GM21381 (cell line): ENCODE data around the gene UTP15.

Experiments used
- ATAC-seq: cut with Tn5 transposase; IDR thresholded peaks from one replicate; pipeline ENCODE4 v1.9.1; 2021; ENCODE audit warnings: mild to moderate bottlenecking, moderate library complexity; ENCODE audit not compliant: unreplicated experiment

The UTP15 gene

DNA sequence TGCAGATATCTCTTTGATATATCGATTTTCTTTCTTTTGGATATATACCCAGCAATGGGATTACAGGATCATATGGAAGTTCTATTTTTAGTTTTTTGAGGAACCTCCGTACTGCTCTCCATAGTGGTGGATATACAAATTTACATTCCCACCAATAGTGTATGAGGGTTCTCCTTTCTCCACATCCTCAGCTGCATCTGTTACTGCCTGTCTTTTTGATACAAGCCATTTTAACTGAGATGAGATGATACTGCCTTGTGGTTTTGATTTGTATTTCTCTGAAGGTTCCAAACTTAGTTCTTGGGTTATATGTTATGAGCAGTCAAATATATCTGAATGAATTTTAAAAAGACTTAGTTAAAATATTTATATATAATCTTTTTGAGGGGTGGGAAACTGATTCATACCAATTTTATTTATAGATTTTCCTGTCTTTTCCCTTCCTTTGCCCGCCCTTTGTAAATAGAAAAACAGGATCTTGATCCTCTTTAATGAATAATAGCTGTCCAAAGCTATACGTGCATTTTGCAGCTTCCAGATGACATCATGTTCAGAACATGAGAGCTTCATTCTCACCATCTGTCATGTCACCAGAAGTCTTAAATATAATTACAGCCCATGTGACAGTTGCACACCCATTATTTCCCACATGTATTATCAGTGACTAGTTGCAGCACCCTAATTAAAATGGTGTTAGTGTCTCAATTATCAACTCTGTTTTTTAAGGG is 54.2 kb downstream of the UTP15 start:
- no peak for ATAC-seq

DNA sequence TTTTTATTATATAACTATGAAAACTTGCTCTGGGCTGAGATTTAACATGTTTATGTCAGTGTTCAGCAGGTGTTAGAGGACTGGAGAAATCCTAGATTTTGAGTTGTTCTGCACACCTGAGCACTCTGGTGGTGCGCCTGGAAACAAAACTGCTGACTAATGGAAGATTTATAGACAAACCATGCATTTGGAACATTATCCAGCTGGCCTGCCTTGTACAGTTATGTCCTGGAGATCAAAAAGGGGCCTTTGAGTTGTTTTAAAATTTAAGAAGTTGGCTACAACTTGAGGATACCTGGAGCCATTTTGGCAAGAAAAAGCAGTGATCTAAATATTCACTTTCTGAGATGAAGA is 54.8 kb downstream of the UTP15 start:
- no peak for ATAC-seq

DNA sequence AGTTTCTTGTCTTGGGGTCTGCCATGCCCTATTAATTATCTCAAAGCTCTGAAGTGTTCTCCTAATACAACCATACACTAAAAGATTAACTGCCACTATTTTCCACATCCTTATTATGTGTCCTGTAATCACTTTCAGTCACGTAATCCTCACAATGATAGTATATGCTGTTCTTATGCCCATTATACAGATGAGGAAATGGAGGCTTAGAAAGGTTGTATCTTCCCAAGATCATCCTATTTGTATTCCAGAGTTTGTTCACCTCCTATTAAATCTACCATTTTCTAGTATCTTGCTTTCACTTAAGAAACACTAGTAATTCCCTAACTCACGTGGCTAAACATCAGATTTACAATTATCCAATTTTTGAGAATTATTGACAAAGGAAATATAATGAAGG is 57.5 kb downstream of the UTP15 start:
- no peak for ATAC-seq

DNA sequence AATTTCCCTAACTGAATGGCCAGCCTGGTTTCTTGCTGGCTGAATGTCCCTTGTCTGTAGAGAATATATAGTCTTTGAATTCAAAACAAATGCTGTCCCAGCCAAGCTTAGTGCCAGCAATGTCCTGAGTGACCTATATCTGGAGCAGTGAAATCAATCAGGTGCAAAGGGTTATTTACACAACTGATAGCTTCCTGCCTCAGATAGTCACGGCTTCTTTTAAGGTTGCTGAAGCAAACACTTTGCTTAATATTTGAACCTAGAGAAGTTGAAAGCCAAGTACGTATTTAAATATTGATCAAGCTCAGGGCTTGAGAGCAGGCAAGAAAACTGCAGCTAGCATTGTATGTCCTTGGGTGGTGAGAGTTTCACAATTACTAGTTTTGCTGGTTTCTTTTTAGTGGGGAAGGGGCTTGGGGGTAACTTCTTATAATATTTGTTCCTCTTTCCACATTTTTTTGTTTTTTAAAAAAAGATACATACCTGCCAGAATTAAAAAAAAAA is 58.4 kb downstream of the UTP15 start:
- no peak for ATAC-seq

GRCh38 chr5:73624888-73625287 is 59.3 kb downstream of the UTP15 start:
- ATAC-seq: no peak

DNA sequence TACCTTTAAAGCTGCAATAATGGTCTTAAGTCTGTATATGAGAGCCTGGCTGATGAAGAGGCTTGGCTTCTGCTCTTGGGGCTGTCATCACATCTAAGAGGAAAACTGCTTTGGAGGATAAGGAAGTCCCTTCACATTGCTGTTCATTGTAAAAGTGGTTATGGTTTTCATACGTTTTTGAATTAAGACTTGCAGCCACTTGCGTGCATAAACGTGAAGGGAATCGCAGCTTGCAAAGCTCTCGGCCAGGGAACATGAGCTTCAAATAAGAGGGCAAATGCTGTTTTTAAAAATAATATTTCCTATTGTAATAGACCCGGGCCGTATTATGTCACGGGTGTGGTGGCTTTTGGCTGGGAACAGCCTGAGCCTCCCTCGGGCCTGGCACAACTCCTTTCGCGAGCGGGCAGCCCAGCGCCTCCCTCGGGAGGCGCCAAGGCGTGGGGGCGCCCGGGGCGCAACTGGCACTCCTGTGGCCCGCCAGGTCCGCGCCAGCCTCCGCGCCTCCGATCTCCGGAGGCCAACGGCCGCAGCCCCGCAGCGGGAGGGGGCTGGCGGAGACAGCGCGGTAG is 59.9 kb downstream of the UTP15 start:
- no peak for ATAC-seq

DNA sequence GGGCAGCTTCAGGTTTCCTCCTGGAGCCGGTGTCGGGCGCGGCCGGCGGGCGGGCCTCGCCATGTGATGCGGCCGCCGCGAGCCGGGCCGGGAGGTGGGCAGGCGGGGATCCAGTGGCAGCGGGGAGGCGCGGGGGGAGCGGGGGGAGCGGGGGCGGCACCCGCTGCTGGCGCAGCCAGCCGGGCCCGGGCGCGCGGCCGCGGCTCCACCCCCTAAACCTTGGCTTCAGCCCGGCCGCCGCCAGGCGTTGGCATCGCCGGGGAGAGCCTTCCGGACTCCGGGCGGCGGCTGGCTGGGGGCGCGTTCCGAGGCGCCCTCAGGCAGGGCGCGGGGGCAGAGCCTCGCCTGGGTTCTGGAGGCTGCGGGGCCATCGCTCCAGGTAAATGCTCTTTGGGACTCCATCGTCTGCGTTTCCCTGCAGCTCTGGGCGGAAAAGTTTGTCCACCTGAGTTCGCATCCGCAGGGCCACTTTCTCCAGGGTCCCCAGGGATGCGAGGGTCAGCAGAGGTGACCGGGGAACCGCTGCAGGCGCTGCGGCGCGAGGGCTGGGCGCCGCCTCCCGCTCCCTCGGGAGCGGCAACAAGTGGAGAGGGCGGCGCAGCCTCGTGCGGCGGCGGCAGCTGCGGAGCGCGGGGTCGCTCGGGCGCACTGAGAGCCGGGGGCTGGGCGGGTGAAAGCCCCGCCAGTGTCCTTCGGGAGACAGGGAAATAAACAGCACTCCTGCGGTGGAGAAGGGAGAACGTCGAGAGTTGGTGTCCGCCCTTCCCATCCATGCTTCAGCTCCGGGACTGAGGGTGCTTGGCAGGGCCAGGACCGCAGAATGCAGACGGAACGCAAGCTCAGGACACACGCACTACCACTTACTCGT is 60.6 kb downstream of the UTP15 start, which contains the start of gene ARHGEF28:
Gene ARHGEF28, plus strand, starts transcription at position 253 of the 868 bp plus-strand sequence. CDS start 58,656 bp downstream, outside the sequence.
- peak; percentile 54 for ATAC-seq

DNA sequence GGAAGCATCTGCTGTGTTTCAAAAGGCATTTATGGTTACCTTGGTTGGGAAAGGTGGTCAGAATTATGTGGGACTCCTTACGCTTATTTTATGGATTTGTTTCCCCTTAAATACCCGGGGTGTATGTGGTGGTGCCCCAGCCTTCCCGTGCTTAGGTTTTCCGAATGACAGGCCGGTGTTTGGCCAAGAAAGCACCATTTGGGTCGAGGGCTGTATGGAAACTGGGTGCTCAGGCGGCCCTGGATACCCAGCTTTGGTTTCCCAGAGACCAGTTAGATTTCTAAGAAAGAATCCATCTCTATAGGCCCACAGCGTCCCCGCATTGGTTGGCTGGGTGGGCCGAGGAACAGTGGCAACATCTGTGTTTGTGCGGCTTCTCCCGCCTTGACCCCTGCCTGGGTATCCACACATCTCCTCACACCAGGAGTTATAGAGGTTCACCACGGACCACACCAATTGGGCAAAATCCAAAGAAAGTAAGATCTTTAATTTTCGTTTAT is 61.3 kb downstream of the UTP15 start:
- ATAC-seq: no peak

DNA sequence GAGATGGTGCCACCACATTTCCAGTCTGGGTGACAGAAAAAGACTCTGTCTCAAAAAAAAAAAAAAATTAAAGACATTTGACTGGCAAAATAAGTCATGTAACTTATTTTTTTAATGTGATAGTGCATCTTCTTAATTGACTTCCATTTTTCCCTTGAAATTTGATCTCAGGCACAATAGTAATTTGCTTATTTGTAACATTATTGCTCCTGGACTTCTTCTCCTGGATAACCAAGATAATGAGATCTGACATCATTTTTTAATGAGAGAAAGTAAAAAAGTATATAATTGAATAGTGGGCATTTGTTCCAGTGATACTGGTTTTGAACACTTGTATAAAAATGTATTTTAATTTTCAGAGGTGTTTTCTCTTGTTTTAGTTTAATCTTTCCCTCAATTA is 63.9 kb downstream of the UTP15 start:
- ATAC-seq: no peak

DNA sequence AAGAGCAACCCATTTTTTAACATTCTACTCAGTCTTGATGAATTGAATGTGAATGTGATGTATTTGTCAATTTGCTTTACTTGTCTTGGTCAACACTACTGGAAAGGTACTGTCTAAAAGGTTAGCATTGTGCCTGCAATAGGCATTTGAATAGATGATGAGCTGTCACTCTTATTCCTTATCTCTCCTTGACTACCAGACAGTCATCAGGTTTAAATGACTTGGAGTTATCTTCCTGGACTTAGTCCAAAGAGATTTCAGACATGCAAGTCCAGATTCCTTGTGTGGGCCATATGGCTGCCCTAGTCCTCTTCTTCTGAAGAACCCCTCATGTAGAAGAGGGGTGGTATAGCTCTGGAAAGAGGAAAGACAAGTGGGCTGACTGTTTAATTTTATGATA is 65.2 kb downstream of the UTP15 start:
- no peak for ATAC-seq

GRCh38 chr5:73631500-73631899 is 66.0 kb downstream of the UTP15 start:
- ATAC-seq: no peak
